RPMI8226 (cell line): ENCODE data around the gene STK16.

Source experiments
- DNase-seq: peaks from one replicate; pipeline ENCODE4 v3.0.0-alpha.2; 2015

The STK16 gene

GRCh38 chr2:219214141-219214540 lies 31.1 kb upstream of the STK16 start:
- DNase-seq, result no peak

GRCh38 chr2:219214786-219215185 lies 30.5 kb upstream of the STK16 start:
- DNase-seq, result no peak

- DNase-seq, result no peak
Measured at GRCh38 chr2:219215871-219216534, 29.3 kb upstream of the STK16 start.

- DNase-seq, result no peak
Measured at GRCh38 chr2:219216535-219216915, 28.8 kb upstream of the STK16 start.

GRCh38 chr2:219218217-219218731 lies 27.0 kb upstream of the STK16 start:
- peak; percentile 31 for DNase-seq

- peak; percentile 77 for DNase-seq
Measured at GRCh38 chr2:219218732-219219701, 26.3 kb upstream of the STK16 start, which contains the start of gene ABCB6. ABCB6 (minus strand) TSS chr2:219218958; CDS start chr2:219218673, 285 bp downstream.

- DNase-seq, result no peak
Measured at GRCh38 chr2:219219784-219220532, 25.3 kb upstream of the STK16 start.

- no peak for DNase-seq
Measured at GRCh38 chr2:219220652-219221402, 24.5 kb upstream of the STK16 start.

- DNase-seq, result no peak
Measured at GRCh38 chr2:219221957-219222518, 23.2 kb upstream of the STK16 start.

- no peak for DNase-seq
Measured at GRCh38 chr2:219223831-219224610, 21.3 kb upstream of the STK16 start.

- no peak for DNase-seq
Measured at GRCh38 chr2:219225350-219225749, 19.9 kb upstream of the STK16 start.

- DNase-seq, result no peak
Measured at GRCh38 chr2:219228041-219228910, 17.0 kb upstream of the STK16 start.

GRCh38 chr2:219228911-219229304 lies 16.4 kb upstream of the STK16 start:
- DNase-seq, result no peak

GRCh38 chr2:219229305-219230058 lies 15.8 kb upstream of the STK16 start, which contains the start of the genes ANKZF1 and ATG9A:
ANKZF1 (plus strand) TSS chr2:219229806; CDS start chr2:219230258, 452 bp downstream.
ATG9A (minus strand) TSS chr2:219229636; CDS start chr2:219228024, 1,612 bp downstream.
- DNase-seq, result peak; percentile 96

- DNase-seq, result peak; percentile 59
Measured at GRCh38 chr2:219230059-219230540, 15.2 kb upstream of the STK16 start.

- no peak for DNase-seq
Measured at GRCh38 chr2:219234331-219234730, 10.9 kb upstream of the STK16 start.

GRCh38 chr2:219243291-219243761 lies 2.0 kb upstream of the STK16 start:
- DNase-seq, result no peak

GRCh38 chr2:219244789-219245147 lies 511 bp upstream of the STK16 start:
- no peak for DNase-seq

- DNase-seq, result no peak
Measured at GRCh38 chr2:219245899-219246230, 586 bp downstream of the STK16 start.
